T-helper 17 cell (primary cell): ENCODE measurements around the gene ZNF17. TPM values are rescaled to one million over a fixed set of nuclear protein-coding genes. Genes with fewer than 3 reads are reported as not detected.

Experiments
- ATAC-seq: fragments of 150-1000 bp; cut with Tn5 transposase; 2 replicates; pipeline ENCODE4 v1.10.0; 2021; ENCODE audit warnings: mild to moderate bottlenecking, moderate library complexity
- DNase-seq, 3 donors: peaks; one replicate each; pipeline versions ENCODE4 v3.0.0 to v3.0.0-alpha.2; 2020 to 2021
- H3K9me3 ChIP-seq: one replicate; pipeline ENCODE4 v1.7.0; 2013; ENCODE audit warnings: low read length, mild to moderate bottlenecking; ENCODE audit not compliant: control insufficient read depth, poor library complexity, severe bottlenecking
- H3K27ac Mint-ChIP-seq: one replicate; pipeline ENCODE4 v1.8.0; 2022; ENCODE audit warnings: mild to moderate bottlenecking, moderate library complexity, mixed read lengths
- H3K27me3 Mint-ChIP-seq: one replicate; pipeline ENCODE4 v1.8.0; 2022; ENCODE audit warnings: mixed read lengths
- H3K36me3 Mint-ChIP-seq: one replicate; pipeline ENCODE4 v1.8.0; 2022; ENCODE audit warnings: low read depth, mixed read lengths
- H3K4me1 Mint-ChIP-seq: one replicate; pipeline ENCODE4 v1.8.0; 2022; ENCODE audit warnings: mild to moderate bottlenecking, mixed read lengths
- H3K4me3 Mint-ChIP-seq: one replicate; pipeline ENCODE4 v1.8.0; 2022; ENCODE audit warnings: mild to moderate bottlenecking, moderate library complexity, mixed read lengths
- total RNA-seq, 4 donors: library from RNA in 2 of 4; stranded (reverse) in 2 of 4; gene quantifications; one replicate each; pipeline ENCODE4 v1.2.3 and lab custom pipeline; 2022 to 2026

ZNF17 gene
- total RNA-seq, 2 donors from 2014 or later: 7.2 to 8.8 TPM

DNA sequence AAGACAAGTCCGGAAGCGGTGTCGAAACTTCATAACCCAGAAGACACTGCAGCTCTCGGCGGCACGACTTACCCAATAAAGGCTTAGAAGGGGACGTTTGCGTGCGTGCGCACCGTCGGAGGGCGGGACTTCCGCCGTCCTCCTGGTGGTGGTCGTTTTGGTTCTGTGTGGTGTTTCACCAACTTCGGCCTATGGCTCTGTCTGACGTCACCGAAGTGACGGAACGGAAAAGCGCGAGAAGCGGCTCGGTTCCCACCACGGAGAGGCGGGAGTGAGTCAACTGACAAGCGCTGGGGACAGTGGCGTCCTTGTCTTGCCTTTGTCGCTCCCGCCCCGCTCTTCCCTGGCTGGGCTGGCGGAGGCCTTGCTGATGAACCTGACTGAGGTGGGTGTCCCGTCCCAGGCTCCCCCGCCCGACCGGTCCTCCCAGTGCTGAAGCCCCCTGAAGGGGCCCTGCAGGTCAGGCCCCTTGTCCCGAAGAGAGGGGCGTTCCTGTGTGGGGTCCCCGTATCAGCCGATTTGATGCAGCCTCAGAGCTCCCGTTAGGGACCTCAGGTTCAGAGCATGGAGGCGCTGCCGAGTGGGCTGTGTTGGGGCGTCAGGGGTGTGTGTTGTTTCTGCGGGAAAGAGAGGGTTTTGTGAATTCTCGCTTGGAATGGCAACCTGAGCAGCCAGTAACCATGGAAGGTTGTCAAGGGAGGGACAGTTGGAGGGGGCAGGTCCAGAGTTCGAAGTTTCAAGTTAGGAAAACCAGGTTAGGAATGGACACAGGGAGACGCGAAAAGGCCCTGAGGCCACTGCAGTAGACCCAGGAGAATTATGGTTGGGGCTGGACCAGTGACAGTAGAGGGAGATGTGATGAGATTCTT is 21.0 kb upstream of the ZNF17 start, which contains the start of gene ZNF548:
Gene ZNF548 (plus strand): TSS at position 125 of the 869 bp plus-strand sequence. CDS start 246 bp downstream, at position 371.
- H3K4me1 Mint-ChIP-seq: peaks cover 13% of the 10 kb centered on the region
- H3K27ac Mint-ChIP-seq: peak within 1 kb of the TSS; percentile 98
- peaks cover 8% of the 10 kb centered on the region for H3K36me3 Mint-ChIP-seq
- no peaks in the 10 kb centered on the region for H3K9me3 ChIP-seq
- peak; percentile 97 for ATAC-seq
- peak; percentile 90 to 96 (median 91) for DNase-seq
- peak within 1 kb of the TSS; percentile 94 for H3K4me3 Mint-ChIP-seq
- no peaks in the 10 kb centered on the region for H3K27me3 Mint-ChIP-seq

DNA sequence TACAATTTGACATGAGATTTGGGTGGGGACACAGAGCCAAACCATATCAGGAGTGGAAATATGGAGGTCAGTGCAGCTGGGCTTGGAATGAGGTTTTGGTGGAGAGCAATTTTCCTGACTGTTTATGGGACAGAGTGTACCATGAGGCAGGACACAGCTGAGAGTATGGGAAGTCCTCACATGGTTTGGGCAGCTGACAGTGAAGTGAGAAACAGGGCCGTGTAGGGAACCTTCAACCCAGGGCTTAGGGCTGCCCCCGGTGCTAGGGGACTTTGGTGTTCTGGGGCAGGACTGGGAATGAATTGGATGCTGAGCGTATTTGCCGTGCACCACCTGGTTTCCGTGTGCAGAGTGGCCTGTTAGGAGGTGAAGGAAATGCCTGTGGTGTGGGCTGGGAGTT is 15.3 kb upstream of the ZNF17 start:
- Mint-ChIP-seq H3K4me1 (peaks cover 6% of the 10 kb centered on the region), H3K27ac (no peak overlapping the region), H3K27me3 (no peaks in the 10 kb centered on the region), H3K36me3 (peaks cover 23% of the 10 kb centered on the region), H3K4me3 (no peak overlapping the region)
- no peaks in the 10 kb centered on the region for H3K9me3 ChIP-seq
- DNase-seq (no peak), ATAC-seq (no peak)

DNA sequence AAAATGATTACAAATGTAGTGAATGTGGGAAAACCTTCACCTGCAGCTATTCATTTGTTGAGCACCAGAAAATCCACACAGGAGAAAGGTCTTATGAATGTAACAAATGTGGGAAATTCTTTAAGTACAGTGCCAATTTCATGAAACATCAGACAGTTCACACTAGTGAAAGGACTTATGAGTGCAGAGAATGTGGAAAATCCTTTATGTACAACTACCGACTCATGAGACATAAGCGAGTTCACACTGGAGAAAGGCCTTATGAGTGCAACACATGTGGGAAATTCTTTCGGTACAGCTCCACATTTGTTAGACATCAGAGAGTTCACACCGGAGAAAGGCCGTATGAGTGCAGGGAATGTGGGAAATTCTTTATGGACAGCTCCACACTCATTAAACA is 12.1 kb upstream of the ZNF17 start:
- Mint-ChIP-seq H3K4me3 (no peak overlapping the region), H3K27me3 (no peaks in the 10 kb centered on the region), H3K27ac (no peak overlapping the region), H3K36me3 (peaks cover 27% of the 10 kb centered on the region), H3K4me1 (peaks cover 2% of the 10 kb centered on the region)
- ATAC-seq: no peak
- H3K9me3 ChIP-seq: no peaks in the 10 kb centered on the region
- DNase-seq: no peak

DNA sequence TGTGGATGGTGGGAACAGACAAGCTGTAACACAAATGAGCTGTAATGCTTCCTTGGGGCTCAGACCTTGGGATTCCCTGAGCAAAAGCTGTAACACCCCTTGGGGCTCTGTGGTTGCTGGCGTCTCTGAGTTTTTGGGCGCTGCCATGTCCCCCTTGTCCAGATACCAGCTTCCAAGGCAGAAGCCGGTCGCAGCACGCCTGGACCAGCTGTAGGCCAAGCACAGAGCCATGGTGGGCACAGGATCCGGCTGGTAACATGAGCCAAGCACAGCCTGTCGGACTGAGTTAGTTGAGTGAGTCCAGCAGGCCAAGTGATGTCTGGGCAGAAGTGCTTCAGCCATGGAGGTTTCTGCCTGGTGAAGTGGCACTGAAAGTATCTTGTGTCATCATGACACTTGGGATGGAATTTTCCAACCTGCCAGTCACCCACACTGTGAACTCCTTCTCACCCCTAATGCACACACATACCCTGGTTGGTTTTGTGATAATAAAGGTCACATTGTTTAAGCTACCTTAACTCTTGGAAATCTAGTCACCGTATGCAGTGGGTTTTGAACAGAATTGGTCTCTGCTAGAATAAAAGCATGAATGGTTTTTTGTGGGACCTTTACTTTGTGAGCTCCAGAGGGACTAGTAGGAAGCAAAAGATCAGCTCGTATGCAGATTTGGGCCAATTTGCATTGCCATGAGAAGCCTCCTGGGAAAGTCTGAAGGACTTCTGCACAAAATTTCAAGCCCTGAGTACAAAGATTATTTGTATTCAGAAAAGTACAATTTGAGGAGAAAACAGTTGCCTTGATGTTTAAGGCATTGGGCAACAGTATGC is 7.0 kb upstream of the ZNF17 start:
- DNase-seq (no peak), ATAC-seq (no peak)
- Mint-ChIP-seq H3K27ac (no peak overlapping the region), H3K36me3 (peaks cover 4% of the 10 kb centered on the region), H3K27me3 (no peaks in the 10 kb centered on the region), H3K4me3 (peak overlapping the region; percentile 25), H3K4me1 (peaks cover 5% of the 10 kb centered on the region)
- no peaks in the 10 kb centered on the region for H3K9me3 ChIP-seq

DNA sequence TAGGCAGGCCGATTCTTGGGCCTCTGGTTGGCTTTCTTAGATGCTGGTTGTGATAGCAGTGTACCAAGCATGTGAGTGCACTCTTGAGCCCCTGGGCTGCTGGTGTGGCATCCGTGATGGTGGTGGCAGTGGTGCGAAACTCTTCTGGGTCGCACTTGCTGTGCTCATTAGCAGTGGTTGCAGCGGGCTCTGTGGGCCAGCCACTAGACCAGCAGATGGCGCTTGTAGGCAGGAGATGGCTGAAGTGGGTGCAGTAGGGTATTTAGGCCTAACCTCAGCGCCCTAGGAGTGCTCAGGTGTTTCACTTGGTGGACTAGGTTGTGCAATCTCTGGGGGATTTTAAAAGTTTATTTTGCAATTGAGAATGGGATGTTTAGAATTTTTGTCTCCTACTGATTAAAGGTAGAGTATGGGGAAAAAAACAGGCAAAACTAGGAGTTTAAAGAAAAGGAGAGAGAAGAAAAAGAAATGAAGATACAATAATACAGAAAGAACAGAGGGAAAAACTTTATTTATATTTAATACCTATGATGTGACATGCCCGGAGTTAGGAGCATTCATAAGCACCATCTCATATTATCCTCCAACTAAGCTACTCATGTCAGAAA is 4.3 kb upstream of the ZNF17 start:
- H3K4me1 Mint-ChIP-seq: peaks cover 11% of the 10 kb centered on the region
- no peaks in the 10 kb centered on the region for H3K9me3 ChIP-seq
- no peaks in the 10 kb centered on the region for H3K36me3 Mint-ChIP-seq
- H3K4me3 Mint-ChIP-seq: no peak overlapping the region
- ATAC-seq (peak; percentile 40), DNase-seq (peak; percentile 24 to 59 (median 33))
- H3K27me3 Mint-ChIP-seq: no peaks in the 10 kb centered on the region
- H3K27ac Mint-ChIP-seq: no peak overlapping the region

DNA sequence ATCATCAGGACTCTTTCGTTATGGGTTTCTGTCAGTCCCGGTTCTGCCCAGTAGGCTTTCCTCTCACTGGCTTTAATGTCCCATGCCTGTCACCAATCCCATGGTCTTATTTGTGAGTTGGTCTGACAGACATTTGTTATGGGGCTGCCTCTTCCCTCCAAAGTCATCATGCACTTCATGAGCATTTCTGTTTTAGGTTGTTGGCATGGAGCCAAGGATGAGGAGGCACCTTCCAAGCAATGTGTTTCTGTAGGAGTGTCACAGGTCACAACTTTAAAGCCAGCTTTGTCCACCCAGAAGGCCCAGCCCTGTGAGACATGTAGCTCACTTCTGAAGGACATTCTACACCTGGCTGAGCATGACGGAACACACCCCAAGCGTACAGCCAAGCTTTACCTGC is 8.5 kb downstream of the ZNF17 start:
- Mint-ChIP-seq H3K36me3 (peaks cover 18% of the 10 kb centered on the region), H3K27me3 (no peaks in the 10 kb centered on the region), H3K4me1 (no peaks in the 10 kb centered on the region), H3K27ac (no peak overlapping the region), H3K4me3 (no peak overlapping the region)
- DNase-seq (no peak), ATAC-seq (no peak)
- peaks cover 23% of the 10 kb centered on the region for H3K9me3 ChIP-seq

DNA sequence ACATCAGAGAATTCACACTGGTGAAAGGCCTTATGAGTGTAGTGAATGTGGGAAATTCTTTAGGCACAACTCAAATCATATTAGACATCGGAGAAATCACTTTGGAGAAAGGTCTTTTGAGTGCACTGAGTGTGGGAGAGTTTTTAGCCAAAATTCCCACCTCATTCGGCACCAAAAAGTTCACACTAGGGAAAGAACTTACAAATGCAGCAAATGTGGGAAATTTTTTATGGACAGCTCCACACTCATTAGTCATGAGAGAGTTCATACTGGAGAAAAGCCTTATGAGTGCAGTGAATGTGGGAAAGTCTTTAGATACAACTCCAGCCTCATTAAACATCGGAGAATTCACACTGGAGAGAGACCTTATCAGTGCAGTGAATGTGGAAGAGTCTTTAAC is 10.1 kb downstream of the ZNF17 start:
- H3K9me3 ChIP-seq: peaks cover 23% of the 10 kb centered on the region
- no peaks in the 10 kb centered on the region for H3K27me3 Mint-ChIP-seq
- H3K27ac Mint-ChIP-seq: no peak overlapping the region
- no peak overlapping the region for H3K4me3 Mint-ChIP-seq
- ATAC-seq (no peak), DNase-seq (no peak)
- H3K36me3 Mint-ChIP-seq: peaks cover 13% of the 10 kb centered on the region
- no peaks in the 10 kb centered on the region for H3K4me1 Mint-ChIP-seq

DNA sequence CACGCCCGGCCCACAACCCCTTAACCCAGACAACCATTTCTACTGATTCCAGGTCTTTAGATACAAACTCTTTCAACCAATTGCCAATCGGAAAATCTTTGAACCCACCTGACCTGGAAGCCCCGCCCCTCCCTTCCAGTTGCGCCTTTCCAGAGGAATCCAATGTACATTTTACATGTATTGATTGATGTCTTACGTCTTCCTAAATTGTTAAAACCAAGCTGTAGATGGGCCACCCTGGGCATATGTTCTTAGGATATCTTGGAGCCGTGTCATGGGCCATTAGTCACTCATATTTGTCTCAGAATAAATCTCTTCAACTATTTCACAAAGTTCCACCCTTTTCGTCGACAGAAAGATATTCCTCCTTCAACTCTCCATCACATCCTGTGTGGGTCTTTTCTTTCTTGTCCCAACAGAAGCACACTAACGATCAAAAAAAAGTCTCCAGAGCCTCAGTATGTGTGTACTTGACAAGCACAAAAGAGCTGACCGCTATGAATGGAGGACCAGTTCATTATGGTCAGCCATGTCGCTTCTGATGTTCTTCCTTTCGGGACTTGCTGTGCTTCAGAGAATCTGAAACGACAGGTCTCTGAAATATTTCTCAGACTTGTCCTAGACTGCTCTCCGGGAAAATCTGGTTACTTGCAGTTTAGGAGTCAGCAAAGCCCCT is 23.6 kb downstream of the ZNF17 start:
- no peak for DNase-seq

DNA sequence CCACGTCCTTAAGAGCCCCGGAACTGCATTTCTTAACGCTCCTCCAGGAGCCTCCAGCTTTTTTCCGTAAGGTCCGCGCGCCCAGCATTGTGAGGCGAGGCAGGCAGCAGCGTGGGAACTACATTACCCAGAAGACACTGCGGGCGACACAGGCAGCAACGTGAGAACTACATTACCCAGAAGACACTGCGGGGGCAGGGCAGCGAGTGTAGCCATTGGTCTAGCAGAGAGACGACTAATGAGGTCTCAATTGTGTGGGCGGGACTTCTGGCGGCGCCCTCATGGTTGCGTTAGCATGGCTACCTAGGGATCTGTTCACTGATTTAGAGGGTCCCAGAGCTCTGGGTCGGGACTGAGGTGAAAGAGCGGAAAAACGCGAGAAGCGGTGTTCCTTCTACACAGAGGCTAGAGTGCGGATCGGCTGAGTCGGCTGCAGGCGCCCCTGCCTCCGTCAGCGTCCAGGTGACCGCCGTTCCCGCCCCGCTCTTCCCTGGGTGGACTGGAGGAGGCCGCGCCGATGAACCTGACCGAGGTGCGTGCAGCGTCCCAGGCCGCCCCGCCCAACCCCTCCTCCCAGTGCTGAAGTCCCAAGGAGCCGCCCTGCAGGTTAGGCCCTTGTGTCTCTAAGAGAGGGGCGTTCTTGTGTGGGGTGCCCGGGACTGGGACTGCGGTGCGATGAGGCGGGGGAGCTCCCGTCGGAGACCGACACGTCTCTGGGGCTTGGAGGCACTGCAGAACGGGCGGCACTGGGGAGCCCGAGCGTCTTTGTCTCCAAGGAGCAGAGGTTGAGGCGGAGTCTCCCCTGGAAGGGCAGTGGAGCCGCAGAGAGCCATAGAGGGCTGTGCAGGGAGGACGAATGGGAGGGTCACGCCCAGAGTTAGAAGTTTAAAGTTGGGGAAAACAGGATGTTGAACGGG is 24.4 kb downstream of the ZNF17 start, which contains the start of gene ZNF749:
Gene ZNF749 (plus strand): TSS at position 264 of the 917 bp plus-strand sequence. CDS start 254 bp downstream, at position 518.
- H3K27ac Mint-ChIP-seq: peak within 1 kb of the TSS; percentile 89
- H3K27me3 Mint-ChIP-seq: no peaks in the 10 kb centered on the region
- ATAC-seq (peak; percentile 100), DNase-seq (peak; percentile 83 to 95 (median 88))
- peak within 1 kb of the TSS; percentile 96 for H3K4me3 Mint-ChIP-seq
- H3K9me3 ChIP-seq: no peaks in the 10 kb centered on the region
- H3K36me3 Mint-ChIP-seq: peaks cover 5% of the 10 kb centered on the region
- peaks cover 18% of the 10 kb centered on the region for H3K4me1 Mint-ChIP-seq

More for the DNA sequence above, 23.6 kb downstream of the ZNF17 start:
- H3K4me1 Mint-ChIP-seq: peaks cover 18% of the 10 kb centered on the region
- H3K4me3 Mint-ChIP-seq: peak overlapping the region; percentile 96
- H3K9me3 ChIP-seq: no peaks in the 10 kb centered on the region
- no peaks in the 10 kb centered on the region for H3K27me3 Mint-ChIP-seq
- H3K27ac Mint-ChIP-seq: peak overlapping the region; percentile 89
- peaks cover 2% of the 10 kb centered on the region for H3K36me3 Mint-ChIP-seq
- ATAC-seq: peak; percentile 1

DNA sequence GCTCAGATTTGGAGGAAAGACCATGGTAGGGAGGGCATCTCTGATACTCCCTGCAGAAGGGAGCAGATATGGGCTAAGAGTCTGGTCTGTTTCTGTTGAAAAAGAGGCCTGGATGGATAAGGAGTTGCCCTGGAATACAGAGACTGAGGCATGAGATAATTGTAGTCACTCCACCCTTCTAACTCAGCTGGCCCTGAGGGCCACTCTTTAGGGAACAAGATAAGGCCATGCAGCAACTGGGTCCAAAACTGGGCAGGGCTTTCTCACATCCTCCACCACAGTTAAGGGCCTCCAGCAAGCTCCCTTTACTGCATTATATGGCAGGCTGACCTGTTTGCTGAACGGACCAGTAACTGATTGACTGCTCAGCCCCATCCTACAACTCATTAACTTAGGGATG is 25.5 kb downstream of the ZNF17 start:
- peaks cover 18% of the 10 kb centered on the region for H3K4me1 Mint-ChIP-seq
- no peak overlapping the region for H3K27ac Mint-ChIP-seq
- peaks cover 3% of the 10 kb centered on the region for H3K9me3 ChIP-seq
- H3K4me3 Mint-ChIP-seq: peak overlapping the region; percentile 96
- H3K36me3 Mint-ChIP-seq: peaks cover 8% of the 10 kb centered on the region
- ATAC-seq: no peak
- no peaks in the 10 kb centered on the region for H3K27me3 Mint-ChIP-seq
- DNase-seq: no peak

DNA sequence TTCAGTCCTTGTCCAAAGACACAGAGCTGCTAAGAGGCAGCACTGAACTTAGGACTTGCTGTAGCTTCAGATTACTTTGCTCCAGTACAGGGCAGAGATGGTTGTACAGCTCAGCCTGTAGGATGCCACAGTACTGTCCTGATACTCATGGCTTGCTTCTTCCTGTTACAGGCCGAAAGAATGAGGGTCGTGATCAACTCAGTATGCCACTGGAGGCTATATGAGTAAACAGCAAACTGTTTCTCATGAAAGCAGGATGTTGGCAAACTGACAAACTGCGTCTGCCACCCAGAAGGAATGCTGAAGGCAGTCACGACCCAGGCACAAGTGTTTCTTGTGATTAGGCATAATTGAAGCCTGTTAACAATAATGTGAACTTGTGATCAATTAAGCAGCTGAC is 27.0 kb downstream of the ZNF17 start:
- H3K9me3 ChIP-seq: peaks cover 11% of the 10 kb centered on the region
- Mint-ChIP-seq H3K27me3 (no peaks in the 10 kb centered on the region), H3K36me3 (peaks cover 11% of the 10 kb centered on the region), H3K27ac (no peak overlapping the region), H3K4me3 (no peak overlapping the region), H3K4me1 (peaks cover 18% of the 10 kb centered on the region)
- ATAC-seq (no peak), DNase-seq (no peak)

DNA sequence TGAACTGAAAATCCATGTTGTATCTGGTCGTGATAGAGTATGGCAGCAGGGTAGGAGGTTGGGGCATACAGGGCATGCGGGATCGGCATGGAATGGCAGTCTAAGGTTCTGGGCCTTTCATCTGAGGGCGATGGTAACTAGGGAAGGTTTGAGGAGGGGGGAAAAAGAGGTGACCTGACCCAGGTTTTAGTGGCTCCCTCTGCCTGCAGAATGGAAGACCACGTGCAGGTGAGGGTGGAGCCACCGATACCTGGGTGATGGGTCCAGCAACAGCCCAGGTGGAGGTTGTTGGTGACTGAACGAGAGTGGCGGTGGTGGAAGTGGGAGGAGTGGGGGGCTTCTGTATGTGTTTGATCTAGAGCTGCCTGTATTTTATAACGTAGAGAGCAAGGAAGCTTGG is 28.0 kb downstream of the ZNF17 start:
- DNase-seq (no peak), ATAC-seq (no peak)
- H3K27ac Mint-ChIP-seq: no peak overlapping the region
- H3K4me1 Mint-ChIP-seq: peaks cover 18% of the 10 kb centered on the region
- no peak overlapping the region for H3K4me3 Mint-ChIP-seq
- H3K27me3 Mint-ChIP-seq: no peaks in the 10 kb centered on the region
- peaks cover 11% of the 10 kb centered on the region for H3K36me3 Mint-ChIP-seq
- peaks cover 16% of the 10 kb centered on the region for H3K9me3 ChIP-seq
